HG03025 (cell line): ENCODE data around the gene PRPSAP2.
"Not testable (repeated sequence)": the region's sequence is repeated elsewhere in the genome, so short reads cannot be mapped to it uniquely, and the experiment has no call there.

Experiments
- ATAC-seq: cut with Tn5 transposase; IDR thresholded peaks from one replicate; pipeline ENCODE4 v1.9.1; 2021; ENCODE audit warnings: mild to moderate bottlenecking, moderate library complexity; ENCODE audit not compliant: unreplicated experiment, low FRiP score

The PRPSAP2 gene

DNA sequence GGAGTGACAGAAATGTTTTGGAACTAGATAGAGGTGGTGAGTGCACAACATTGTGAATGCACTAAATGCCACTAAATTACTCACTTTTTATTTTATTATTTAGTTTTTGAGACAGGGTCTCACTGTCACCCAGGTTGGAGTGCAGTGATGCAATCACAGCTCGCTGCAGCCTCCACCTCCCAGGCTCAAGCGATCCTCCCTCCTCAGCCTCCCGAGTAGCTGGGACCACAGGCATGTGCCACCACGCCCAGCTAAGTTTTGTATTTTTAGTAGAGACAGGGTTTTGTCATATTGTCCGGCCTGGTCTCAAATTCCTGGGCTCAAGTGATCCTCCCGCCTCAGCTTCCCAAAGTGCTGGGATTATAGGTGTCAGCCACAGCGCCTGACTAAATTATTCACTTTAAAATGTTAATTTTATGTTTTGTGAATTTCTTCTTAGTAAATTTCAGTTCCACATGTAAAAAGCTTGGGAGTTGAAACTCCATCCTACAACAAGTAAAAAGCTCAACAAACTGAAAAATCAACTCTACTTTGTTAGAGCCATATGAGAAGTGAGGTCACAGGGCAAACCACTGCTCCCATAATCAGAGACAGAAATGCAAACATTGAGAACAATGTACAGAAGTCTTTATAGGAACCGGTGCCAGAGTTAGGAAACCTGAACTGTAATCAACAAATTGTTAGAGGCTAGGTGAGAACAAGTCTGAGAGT is 80.2 kb downstream of the PRPSAP2 start:
- ATAC-seq = no peak

DNA sequence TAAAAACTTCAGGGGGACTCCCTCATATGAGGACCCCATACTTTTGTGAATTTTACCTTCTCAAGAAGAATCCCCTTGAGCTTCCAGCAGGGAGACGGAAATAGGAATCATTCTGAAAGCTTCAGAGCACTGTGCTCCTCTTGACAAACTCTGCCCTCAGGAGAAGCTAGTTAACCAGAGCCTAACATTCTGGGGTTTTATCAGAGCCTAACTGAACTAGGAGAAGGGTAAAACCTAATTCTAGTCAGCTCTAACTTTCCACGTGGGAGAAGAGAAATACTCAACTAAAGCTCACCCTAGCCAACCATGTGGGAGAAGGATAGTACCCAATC is 80.7 kb downstream of the PRPSAP2 start:
- no peak for ATAC-seq

DNA sequence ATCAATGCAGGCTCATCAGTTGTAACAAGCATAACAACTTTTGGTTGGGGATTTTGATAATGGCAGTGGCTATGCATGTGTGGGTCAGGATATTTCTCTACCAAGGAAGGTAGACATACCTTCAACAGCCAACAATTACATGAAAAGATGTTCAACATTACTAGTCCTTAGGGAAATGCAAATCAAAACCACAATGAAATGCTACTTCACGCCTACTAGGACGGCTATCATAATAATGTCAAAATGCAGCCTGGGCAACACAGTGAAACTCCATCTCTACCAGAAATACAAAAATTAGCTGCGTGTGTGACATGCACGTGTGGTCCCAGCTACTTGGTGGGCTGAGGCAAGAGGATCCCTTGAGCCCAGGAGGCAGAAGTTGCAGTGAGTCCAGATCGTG is 86.7 kb downstream of the PRPSAP2 start:
- no peak for ATAC-seq

DNA sequence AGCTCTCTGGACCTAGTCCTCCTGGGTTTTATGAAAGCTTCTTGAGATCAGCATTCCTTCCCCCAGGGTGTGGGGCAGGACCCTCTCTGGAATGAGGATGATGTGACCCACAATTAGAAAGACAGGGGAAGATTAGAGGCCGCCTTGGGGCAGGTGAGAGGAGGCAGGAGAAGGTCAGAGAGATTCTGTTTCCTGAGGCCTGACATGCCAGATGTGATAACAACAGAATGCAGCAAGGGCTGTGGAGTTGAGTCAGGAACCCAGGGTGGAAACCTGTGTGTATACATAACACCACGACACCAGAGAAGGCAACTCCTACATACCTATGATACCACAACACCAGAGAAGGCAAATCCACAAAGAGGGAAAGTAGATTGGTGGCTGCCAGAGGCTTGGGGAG is 88.6 kb downstream of the PRPSAP2 start:
- ATAC-seq = no peak

DNA sequence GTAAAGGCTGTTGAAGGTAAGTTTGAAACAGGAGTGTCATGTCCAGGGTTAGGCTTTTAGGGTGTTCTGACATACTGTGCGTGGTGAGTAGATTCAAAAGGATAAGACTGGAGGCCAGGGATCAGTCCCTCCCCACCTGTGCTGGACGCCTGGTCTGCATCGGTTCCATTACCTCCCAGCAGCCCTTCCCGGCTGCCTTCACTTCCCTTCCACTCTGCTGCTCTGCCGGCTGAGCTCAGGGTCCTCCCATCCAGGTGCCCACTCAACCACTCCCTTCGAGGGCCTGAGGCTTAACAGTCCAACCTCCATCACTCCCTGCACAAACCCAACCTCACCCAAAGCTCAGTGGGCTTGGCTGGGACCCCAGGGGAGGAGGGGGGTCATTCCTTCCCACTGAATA is 89.9 kb downstream of the PRPSAP2 start:
- no peak for ATAC-seq

DNA sequence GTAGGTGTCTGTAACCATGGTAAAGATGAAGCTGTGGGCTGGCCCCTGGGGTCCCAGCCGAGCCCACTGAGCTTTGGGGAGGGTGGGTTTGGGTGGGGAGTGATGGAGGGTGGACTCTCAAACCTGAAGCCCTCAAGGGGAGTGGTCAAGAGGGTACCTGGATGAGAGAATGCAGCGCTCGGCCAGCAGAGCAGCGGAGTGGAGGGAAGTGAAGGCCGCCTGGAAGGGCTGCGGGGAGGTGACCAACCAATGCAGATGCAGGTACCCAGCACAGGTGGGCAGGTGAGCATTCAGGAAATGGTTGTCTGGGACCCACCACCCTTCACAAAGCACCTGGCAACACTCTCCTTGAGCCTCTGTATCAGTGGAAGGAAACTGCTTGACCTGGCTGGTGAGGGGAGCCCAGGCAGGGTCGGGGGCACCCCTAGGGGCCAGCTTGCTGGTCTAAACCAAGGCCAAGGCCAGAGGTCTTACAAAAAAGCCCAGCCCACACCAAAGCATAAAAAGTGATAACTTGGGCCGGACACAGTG is 90.6 kb downstream of the PRPSAP2 start:
- ATAC-seq = no peak

DNA sequence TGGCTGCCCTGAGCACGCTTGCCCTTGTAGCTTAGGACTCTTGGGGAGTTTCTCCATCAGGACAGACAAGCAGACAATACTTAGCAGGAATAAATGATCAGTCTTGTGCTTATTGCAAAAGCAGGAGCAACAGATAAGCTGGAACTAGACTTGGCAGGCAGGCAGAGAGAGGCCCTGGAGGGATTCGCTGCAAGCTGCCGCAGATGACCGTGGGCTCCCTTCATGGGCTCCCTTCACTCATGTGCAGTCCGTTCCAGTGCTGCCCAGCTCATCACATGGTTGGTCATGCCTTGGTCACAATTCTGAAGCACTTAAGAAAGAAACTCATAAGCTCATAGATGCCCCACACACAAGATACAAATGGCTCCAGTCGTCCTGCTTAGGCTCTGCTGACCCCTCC is 91.6 kb downstream of the PRPSAP2 start:
- ATAC-seq = no peak

DNA sequence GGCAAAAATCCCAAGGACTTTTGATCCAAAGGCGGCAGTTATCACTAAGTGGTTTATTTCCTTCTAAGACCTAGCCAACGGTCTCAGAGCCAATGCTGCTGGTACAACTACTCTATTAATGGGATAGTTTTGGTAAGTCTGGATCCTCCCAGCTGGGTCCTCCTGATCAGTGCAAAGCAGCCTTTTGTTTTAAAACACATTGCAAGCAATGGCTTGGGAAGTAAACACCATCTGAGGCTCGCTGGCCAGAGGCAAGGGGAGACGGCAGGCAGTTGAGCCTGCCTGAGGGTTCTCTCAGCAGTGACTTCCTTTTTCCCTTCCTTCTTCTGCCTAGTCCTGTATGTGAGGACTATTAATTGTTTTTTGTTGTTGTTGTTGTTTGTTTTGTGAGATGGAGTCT is 92.4 kb downstream of the PRPSAP2 start:
- ATAC-seq = no peak

DNA sequence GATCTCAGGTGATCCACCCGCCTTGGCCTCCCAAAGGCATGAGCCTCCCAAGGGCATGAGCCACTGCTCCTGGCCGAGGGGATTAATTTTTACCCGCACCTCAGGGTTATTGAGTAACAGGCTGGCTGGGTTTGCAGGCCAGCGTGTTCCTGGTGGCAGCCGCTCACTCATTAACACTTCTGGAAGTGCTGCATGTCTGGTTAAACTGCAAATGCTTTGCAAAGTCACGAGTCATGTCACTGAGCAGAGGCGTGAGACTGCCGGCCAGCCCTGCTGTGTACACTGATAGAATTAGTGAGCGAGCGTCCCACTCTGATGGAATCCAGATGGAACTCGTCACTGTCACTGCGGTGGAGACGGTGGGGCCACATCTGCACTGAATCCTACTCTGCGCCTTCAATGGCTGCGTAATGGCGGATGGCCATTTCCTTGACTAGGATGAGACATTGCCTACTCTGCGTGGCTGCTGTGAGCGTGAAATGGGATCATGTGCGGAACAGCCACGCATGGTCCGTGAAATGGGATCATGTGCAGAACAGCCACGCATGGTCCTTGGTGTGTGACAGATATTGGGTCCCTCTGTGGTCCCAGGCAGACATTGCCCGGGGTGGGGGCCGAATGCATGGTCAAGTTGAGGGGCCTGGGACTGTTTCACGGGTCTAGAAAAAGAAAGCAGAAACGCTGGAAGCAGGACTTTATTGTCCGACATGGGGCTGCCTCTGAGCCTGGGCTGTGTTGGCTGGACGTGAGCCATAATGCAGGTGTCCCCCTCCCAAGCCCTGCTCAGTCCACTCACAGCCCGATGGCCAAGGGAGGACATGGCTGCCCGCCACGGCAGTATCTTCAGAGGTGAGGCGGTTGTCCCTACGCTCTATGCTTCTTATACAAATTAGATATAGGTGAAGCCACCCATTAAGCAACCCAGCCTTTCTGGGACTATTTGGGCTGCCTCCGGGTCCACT is 93.3 kb downstream of the PRPSAP2 start:
- no peak for ATAC-seq

DNA sequence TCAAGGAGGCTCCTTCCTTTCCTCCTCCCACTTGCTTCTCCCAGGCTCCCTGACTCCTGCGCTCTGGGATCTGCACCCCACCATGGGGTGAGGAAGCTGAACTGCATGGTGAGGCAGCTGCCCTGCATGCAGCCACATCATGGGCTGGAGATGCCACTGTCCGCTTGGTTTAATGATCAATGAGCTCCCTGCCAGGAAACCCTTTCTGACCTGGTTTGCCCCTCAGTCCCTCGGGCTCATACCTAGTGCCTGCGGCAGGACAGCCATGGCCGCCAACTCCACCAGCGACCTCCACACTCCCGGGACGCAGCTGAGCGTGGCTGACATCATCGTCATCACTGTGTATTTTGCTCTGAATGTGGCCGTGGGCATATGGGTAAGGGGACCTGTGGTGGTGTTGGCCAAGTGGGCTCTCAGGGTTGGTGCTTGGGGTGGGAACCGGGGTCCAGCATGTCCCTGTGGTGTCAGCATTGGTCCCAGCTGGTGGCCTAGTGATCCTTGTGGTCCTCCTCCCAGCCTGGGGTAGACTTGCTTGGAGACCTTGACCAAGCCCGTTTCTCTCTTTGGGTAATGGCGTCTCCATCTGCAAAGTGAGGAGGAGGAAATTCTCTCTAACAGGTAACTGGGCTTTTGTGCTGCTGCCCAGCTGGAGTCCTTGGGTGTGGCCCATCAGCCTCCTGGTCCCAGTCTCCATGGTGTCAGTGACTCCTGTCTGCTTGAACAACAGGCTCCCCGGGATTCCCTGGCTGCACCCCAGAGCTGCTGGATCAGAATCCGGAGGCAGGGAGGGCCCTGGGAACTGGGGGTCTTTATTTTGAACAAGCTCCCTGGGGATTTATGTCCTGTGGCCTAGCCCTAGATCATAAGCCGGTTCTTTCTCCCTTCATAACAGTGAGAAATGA is 94.3 kb downstream of the PRPSAP2 start, which contains the start of gene SLC5A10:
Gene SLC5A10 (plus strand): TSS at position 225 of the 902 bp plus-strand sequence. CDS start 41 bp downstream, at position 266.
- ATAC-seq = no peak

DNA sequence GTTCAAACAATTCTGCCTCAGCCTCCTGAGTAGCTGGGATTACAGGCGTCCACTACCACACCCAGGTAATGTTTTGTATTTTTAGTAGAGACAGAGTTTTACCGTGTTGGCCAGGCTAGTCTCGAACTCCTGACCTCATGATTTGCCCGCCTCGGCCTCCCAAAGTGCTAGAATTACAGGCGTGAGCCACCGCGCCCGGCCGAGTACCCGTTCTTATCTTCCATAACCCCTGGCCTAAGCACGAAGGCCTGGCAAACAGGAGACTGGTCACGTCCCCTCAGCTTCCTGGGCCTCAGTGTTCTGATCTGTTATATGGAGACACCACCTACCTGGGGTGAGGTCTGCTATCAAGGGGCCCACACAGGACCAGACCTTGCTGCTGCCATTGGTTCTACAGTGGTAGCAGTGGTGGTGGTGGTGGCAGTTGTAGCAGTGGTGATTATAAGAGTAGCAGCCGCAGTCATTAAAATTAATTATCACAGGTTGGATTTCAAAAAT is 95.3 kb downstream of the PRPSAP2 start:
- ATAC-seq = no peak

DNA sequence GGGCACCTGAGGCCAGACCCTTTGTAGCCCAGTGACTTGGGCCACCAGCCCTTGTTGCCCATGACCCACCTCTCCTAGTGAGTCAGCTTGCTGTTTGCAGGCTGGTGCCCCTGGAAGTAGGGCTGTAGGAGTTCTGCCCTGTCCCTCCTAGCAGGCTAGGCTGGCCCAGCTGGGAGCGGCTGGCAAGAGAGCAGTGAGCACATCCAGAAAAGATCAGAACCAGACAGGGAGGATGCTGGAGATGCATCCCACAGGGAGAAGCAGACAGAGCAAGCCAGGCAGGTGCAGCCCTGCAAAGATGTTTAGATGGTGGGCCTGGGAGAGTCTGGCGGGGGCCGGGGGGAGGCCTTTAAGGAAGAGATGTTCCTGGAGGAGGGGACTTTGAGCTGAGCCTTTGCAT is 96.4 kb downstream of the PRPSAP2 start:
- no peak for ATAC-seq

DNA sequence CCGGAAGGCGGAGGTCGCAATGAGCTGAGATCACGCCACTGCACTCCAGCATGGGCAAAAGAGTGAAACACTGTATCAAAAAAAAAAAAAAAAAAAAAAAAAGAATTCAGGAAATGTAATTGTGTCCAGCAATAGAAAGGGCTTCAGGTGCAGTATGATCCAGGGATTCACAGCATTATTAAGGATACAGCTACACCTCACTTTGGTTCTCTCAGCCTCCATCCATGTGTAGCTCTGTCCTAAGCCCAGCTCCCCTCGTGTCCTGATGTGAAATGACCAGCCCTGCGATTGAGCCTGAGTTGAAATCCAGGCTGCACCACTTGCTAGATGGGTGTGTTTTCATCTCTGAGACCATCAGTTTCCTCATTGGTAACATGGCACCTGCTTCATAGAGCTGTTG is 97.1 kb downstream of the PRPSAP2 start:
- no peak for ATAC-seq

DNA sequence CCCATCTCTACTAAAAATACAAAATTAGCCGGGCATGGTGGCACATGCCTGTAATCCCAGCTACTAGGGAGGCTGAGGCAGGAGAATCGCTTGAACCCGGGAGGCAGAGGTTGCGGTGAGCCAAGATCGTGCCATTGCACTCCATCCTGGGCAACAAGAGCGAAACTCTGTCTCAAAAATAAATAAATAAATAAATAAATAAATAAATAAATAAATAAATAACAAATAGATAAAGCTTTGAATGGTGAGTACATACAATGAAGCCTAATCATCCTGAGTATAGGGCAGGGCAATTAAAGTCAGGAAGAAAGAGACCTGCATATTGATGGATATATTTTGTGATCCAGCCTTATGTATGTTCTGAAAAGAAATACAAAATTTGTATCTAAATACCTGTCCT is 98.1 kb downstream of the PRPSAP2 start:
- not testable (repeated sequence) for ATAC-seq

DNA sequence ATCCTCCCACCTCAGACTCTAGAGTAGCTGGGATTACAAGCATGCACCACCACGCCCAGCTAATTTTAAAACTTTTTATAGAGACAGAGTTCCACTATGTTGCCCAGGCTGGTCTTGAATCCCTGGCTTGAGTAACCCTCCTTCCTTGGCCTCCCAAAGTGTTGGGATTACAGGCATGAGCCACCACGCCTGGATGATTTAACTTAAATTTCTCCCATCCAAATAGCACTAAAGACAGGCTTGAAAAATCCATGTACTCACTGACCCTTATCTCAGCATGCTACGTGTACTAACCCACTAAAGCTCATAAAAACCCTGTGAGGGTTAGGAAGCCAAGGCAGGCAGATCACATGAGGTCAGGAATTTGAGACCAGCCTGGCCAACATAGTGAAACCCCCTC is 98.7 kb downstream of the PRPSAP2 start:
- no peak for ATAC-seq

DNA sequence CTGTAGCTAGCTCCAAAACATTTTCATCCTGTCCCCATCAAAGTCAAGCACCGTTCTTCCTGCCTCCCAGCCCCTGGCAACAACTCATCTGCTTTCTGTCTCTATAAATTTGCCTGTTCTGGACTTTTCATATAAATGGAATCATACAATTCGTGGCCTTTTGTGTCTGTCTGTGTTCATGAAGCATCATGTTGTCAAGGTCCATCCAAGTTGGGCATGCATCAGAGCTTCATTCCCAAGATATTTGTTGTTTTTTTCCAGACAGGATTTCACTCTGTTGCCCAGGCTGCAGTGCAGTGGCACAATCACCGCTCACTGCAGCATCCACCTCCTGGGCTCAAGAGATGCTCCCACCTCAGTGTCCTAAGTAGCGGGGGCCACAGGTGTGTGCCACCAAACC is 99.9 kb downstream of the PRPSAP2 start:
- ATAC-seq = no peak

DNA sequence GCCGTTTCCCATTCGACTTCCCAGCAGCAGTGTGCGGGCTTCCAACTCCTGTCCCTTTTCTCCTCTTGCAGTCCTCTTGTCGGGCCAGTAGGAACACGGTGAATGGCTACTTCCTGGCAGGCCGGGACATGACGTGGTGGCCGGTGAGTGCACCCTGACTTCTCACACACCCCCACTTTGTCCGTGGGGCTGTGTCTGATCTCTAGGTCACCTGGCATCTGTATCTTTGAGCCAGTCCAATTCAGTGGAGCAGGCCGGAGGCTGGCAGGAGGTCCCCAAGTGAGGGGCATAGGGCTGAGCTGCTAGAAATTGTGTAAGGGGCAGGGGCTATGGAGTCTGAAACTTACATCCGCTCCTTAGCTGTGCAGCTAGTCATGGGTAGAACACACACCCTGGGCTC is 100.7 kb downstream of the PRPSAP2 start:
- ATAC-seq = no peak

DNA sequence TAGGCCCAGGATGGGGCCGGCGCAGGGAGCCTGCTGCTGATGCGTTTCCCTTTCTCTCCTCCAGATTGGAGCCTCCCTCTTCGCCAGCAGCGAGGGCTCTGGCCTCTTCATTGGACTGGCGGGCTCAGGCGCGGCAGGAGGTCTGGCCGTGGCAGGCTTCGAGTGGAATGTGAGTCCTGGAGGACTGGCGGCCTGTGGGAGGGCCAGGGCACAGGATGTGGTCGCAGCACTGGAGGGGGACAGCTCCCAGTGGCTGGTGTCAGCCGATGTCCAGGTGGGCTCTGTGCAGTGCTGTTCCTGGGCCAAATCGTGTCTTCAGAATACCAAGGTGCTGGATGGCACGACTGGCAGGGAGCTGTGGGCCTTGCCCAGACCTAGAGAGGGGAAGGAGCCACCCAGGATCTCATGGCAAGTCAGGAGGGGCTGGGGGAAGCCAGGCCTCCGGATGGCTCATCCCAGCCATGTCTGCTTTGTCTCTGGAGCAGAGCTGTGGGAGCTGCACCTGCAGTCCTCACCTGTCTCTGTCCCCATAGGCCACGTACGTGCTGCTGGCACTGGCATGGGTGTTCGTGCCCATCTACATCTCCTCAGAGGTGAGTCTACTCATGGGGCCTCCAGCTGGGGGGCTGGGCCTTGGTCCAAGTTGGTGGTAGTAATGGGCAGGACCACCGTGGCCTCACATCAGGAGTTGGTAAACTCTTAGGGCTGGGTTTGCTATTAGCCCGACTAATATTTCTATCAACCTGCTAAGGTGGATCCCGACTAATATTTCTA is 101.3 kb downstream of the PRPSAP2 start:
- ATAC-seq = no peak

DNA sequence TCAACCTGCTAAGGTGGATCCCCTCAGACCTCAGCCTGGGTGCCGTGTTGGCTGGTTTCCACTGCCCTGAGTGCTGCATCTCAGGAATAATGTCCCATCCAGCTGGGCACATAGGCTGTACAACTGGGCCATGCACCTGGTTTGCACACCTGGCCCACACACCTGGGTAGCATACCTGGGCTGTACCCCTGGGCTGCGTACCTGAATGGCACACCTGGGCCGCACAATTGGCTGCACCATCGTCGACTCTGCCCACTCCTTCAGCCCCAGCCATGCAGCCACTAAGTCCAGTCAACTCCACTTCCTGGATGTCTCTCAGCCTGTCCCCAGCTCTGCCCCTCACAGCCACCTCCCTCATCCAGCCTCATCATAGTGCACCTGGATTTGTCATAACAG is 101.9 kb downstream of the PRPSAP2 start:
- ATAC-seq = no peak

DNA sequence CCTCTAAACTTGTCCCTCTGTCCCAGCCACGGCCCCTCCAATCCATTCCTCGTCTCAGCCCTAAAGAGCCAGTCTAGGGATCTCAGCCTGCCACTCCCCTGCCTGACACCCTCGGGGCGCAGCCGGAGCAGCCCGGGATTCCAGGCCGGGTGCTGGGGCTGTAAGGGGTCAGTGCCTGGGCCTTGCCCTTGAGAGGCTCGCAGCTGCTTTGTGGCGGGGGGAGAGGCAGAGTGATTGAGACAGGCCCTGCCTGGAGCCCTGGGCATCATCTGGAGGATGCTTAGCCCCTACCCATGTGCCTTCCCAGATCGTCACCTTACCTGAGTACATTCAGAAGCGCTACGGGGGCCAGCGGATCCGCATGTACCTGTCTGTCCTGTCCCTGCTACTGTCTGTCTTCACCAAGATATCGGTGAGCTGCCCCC is 102.3 kb downstream of the PRPSAP2 start:
- no peak for ATAC-seq
